ENCODE results near the gene CRHR2.

Gene CRHR2

DNA sequence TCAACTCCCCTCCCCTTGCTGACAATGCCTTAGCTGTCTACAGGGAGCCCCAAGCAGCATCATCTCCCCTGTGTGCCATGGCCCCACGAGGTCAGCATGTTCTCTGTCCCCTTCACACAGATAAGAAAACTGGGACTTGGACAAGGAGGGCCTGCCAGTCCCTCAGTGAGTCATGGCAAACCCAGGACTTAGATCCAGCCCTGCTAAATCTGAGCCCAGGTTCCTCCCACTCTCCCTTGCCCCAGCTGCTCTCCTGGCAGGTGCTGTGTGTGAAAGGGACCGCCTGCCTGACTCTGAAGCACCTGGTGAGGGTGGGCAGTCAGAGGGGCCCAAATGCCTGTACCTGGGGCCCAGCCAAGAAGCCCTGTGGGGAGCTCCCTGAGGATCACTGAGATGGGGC lies 7.4 kb downstream of the CRHR2 start:
- no peak for DNase-seq

DNA sequence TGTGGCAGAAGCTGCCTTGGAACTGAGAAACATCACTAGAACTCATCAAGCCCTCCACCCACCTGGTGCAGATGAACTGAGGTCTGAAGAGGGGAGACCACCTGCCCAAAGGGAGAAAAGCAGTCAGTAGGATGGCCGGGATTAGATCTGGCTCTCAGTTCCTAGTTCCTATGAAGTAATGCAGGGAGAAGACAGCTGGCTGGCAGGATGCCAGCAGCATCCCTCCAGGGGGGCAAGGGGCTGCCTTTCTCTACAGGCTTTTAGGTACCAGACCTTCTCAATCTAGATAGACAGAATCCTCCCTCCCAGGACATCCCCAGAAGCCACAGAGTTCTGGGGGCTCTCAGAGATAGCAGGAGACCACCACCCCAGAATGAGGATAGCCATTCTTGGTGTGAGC lies 7.8 kb downstream of the CRHR2 start:
- no peak for DNase-seq

DNA sequence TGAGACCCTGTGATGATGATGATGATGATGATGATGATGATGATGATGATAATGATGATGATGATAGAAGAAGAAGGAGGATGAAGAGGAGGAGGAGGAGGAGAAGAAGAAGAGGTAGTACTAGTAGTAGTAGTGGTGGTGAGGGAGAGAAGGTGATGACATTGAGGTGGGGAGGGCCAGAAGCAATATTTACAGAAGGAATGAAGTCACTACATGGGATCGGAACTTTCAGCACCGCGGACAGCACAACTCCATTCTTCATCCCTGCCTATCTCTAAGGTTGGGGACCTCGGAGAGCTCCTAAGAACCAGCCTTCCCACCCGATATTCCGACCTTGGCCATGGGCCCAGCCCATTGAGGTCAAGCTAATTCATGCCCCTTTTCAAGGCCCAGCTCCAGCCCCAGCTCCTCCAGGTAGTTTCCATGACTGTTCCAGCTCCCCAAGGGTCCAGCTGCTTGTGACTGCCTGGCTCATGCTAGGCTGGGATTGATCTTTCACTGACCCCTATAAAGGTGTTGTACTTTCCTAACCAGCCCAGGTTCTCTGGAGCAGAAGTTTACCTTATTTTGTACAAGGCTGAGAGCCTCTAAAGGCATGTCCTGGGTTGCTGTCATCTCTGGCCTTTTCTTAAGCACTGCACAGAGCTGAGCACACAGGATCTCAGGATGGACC lies 10.3 kb downstream of the CRHR2 start:
- DNase-seq: no peak

DNA sequence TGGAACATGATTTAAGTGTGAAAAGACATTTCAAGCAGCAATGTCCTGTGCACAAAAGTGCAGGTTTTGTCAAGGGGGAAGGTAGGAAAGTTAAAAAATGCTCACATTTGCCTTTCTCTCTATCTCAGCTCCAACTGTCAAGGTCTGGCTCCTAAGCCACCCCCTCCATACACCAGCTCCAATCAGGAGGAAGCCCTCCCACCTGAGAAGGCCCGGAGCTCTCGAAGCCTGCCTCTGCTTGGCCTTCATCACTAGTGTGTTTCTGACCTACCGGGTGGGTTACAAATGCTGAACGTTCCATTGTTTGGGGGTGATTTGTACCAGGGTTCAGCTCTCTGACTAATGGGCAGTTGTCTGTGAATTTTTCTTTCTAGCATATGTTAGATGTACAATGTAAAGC lies 14.2 kb downstream of the CRHR2 start:
- no peak for DNase-seq

DNA sequence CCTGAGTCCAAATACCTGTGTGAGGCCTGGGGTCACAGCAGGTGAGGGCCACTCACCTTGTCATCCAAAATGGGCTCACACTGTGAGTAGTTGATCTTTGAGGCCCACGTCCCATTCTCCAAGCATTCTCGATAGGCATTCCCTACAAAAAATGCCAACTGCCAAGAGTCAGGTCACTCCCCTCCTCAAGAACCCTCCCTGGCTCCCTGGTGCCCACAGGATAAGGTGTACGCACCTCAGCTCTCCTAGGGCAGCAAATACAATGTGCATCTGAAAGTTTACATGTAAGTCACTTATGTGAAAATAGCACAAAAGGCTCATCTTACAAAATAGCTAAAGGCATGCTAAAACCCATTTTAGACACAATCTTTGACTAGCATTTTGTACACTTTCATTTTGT lies 15.1 kb downstream of the CRHR2 start:
- no peak for DNase-seq

DNA sequence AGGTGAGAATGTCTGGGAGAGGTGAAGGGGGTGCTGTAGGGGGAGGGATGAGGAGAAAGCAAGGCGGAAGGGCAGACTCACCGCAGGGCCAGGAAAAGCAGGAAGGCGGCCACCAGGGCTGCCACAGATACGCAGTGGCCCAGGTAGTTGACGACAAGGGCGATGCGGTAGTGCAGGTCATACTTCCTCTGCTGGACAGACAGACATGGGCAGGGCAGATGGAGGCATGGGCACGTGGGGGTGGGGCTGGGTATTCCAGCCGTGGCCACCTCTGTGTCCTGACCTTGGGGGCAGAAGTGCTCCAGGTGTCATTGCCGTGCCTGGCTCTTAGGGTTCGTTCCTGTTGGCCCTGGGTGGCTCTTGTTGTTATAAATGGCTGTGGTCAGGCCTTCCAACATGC lies 16.8 kb downstream of the CRHR2 start:
- no peak for DNase-seq

DNA sequence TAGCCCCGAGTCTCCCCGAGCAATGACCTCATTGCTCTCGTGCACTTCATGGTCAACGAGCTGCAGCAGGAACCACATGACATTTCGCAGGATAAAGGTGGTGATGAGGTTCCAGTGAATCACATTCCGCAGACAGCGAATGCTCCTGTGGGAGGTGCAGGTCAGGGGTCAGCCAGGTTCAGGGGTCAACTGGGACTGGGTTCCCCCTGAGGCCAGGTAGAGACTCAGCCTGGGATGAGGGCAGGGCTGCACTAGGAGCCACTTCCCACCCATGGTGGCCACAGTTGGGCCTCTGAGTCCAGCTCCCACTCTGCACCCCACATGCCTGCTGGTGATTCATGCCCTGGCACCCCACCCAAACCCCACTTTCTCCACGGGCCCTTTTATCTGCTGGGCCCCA lies 17.2 kb downstream of the CRHR2 start:
- DNase-seq: no peak

DNA sequence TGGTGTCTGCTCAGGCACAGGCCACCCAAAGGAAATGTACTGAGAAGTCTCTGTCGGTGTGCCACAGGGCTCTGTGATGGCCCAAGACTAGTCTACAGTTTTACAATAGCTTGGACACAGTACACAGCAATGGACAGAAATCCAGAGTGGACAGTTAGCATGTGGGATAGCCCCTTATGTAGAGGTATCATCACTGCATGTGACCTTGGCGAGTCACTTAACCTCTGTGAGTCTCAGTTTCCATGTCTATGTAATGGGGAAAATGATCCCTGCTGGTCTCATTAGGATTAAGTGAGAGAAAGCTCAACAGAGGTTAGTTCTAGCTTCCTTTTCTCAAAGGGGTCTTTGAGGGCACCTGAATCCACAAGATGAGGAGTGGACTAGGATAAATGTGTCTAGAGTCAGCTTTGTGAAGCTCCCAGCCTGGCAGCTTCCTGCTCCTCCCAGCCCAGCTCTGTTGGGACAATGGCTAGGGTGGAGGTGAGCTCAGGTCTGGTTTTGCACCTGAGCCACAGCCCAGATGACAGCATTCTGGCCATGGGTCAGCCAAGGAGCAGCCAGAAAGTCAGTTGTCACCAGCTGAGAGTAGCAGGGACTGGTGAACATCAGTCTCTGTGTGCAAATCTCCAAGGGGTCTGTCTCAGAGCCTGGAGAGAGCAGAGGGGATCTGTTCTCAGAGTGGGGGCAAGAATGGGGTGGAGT lies 17.9 kb downstream of the CRHR2 start:
- DNase-seq: no peak

DNA sequence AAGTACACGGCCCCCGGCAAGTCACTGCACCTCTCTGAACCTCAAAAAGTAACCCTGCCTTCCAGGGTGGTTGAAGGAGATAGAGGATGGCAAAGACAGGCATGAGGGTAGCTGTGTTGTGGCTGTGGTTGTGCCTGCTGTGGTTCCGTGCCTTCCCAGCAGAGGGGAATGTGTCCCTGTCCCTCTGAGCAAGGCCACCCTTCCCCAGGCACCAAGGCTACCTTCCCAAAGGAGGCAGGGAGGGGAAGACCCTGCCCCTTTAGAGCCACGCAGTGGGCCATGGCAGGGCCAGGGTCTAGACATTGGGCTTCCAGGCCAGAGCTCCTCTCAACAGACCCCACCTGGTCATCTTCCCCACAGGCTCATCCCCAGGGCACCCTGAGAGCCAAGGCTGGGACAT lies 18.8 kb downstream of the CRHR2 start:
- no peak for DNase-seq

DNA sequence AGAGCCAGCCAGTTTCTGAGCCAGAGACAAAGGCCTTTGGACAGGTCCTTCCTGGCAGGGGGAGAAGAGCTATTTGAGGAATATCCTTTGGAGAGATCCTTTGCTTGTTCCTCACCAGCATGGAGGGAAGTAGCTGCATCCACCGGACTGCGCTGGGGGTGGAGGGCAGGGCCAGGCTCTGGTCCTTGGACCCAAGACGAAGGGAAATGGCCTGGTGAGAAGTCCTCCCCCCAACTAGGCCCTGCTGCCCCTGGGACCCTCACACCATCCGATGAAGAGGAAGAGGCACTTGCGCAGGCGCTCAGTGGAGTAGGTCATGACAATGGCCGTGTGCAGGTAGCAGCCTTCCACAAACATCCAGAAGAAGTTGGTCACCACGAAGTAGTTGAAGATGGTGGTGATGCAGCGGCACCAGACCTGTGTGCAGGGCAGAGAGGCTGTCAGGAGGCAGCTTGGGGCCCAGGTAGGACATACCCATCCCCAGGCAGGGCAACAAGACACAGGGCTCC lies 19.8 kb downstream of the CRHR2 start:
- no peak for DNase-seq

DNA sequence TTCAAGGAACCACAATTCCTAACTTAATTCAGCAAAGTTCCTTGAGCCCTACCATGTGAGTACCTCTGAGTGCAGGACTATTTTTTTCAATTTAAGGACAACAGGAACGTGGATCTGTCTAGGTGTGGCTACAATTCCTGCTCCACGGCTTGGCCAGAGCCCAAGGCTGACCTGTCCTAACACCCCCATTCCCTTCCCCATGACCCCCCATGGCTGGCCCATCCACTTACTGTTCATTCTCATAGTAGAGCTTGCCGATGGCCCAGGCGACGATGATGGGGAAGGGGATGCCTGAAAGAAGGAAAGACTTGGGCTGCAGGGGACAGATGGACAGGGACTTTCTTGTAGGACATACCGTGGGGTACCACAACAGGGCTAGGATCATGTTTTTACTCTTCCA lies 20.3 kb downstream of the CRHR2 start:
- DNase-seq: no peak

DNA sequence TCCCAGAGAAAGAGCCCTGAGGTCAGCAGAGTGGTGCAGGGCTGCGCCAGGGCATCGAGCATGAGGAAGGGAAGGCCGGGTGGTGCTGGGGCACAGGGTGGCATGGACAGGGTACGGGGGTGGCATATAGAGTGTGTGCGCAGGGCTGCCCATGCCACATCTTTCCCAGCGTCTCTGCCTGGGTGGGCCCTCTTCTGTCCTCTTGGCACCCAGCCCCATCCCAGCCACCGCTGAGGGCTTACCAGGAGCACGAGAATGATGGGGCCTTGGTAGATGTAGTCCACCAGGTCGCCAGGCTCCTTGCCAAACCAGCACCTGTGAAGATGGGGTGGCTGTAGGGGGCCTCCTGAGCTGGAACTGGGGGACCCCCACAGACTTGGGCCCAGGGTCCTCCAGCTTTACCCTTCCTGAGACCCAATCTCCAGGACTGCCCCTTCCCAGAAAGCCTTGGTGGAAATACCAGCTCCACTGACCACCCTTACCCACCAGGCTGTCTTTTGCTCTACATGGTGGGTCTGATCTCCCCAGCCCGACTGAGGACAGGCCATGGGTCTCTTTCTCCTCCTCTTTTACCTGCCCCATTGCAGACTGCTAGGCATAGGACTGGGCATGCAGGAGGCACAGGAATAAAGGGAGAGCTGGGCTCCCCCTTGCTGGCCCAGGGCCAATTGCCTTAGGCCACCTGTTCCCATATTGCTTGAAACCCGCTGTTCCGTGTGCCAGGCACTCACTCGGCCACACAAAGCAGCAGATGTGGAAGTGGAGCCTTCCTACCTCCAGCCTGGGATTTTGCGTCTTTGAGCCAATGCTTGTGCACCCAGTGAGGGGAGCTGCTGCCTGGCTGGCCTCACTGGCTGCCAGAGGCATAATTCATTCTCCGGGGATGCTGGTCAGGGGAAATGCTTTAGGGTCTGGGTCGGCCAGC lies 21.7 kb downstream of the CRHR2 start:
- DNase-seq: no peak

DNA sequence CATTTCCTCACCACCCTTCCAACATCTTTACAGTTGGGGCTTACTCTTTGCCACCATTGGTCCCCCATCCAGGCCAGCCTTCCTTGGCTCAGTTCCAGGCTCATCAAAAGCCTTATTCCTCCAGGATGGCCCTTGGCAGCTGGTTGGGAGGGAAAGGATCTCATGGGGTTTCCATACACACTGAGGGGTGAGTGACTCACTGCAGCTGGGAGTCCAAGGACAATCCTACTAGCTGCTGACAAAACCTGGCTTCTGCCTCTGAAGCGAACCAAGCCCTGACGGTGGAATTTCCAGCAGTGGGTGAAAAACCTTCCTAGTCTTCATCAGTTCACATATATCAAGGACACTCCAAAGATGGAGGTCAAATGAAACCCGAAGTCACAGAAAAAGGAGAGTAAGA lies 22.9 kb downstream of the CRHR2 start:
- no peak for DNase-seq

DNA sequence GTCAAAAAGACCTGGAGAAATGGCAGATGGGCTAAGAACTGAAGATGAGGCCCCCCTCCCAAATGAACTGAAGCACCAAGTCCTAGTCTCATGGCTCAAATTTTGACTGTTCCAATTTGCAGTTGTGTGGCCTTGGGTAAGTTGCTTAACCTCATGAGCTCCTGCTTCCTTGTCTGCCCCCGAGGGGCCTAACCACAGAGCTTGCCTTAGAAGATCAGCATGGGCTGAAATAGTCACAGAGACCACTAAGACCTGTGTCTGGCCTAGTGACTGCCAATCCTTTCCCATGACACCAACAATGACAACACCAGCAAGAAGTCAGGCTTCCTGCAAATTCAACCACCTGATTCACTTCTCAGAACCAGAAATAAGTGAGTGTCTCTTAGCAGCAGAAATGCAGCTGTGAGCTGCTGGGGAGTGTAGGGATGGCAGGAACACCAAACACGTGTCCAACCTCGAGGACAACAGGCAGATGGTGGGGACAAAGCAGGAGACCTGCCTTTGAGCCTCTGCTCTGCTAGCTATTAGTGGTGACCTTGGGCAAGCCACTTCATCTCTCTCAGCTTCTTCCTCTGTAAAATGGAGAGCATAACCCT lies 23.7 kb downstream of the CRHR2 start:
- no peak for DNase-seq

DNA sequence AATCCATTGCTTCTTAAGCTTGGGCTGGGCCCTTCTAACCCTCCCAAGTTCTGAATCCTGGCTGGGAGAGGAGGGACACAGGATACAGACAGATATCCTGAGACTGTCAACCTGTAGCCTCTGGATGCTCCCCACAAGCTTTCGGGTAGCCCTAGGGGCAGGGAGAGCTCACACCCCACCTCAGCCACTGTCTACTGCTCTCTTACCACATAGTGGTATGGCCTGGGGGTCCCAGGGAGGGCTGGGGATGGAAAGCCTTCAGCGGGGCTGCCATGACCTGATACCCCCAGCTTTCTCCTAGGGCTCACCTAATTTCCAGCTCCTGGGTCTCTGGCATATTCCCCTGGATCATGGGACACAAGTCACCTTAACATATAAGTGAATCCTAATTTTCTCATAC lies 25.1 kb downstream of the CRHR2 start:
- DNase-seq: no peak

DNA sequence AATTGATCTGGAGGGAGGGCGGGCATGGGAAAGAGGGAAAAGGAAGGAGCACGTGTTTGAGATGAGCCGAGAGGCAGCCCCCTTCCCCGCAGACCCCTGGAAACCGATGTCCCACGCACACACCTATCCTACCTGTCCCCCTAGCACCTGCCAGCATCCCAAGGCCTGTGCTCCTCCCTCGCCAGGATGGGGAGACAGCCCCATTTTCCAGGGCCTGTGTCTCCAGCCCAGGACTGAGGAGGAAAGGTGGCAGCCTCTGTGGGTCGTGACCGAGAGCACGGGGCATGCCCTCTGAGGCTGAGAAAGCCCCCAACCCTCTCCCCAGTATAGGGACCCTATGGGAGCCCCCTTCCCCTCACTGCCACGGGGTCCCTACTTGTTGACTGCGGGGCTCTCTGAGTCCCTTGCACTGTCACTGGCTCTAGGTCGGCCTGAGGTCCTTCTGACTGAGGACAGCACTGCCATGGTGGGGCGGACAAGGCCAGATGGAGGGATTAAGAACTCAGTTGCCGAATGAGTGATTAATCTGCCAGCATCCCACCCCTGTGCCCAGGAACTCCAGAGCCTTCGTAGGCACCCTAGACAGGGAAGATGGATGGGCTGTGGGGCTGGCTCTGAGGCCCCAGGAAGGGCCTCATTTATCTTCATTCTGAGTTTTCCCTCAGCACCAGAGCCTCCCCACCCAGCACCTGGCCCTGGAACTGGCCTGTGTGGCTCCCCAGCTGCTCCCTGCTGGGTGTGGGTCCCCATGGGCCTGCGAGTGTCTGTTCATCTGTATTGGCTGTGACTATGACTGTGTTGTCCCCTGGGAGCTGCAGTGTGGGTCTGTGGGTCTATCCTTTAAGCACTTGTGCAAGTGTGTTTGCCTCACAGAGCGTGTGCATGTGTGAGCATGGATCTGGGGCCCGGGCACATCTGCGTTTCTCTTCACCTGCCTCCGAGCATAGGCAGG lies 26.0 kb downstream of the CRHR2 start:
- DNase-seq: no peak

DNA sequence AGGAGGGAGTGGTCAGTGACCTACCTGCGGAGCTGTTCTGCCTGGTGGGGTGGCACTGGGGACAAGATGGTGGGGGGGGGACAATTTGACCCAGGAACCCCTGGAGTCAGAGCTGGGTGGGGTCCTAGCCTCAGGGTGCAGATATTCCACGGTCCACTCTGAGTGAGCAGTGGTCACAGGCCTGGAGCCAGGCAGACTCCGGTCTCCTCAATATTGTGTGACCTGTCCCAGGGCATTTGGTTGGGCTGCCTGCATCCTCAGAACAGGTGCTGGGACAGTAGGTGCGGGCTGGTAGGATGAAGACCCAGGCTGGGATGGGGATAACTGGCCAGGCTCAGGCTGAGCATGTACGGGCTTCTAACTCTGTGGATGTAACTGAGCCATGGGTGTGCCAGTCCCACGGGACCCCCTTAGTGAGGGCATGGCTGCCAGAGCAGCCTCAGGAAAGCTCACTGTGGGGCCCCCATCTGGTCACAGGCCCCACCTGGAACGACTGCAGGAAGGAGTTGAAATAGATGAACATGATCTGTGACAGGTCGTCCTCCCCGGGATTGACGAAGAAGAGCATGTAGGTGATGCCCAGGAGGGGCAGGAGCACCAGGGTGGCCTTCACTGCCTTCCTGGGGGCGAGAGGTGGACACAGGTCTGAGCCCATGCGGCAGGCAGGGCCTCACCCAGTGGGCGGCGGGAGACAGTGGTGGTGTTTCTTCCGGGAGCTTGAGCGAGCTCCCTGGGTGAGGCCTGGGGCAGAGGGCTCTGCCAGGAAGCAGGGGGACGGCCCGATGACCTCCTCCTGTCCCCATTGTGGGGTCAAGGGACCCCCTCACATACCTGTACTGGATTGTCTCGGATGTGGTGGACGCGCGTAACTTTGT lies 26.9 kb downstream of the CRHR2 start:
- DNase-seq: no peak

DNA sequence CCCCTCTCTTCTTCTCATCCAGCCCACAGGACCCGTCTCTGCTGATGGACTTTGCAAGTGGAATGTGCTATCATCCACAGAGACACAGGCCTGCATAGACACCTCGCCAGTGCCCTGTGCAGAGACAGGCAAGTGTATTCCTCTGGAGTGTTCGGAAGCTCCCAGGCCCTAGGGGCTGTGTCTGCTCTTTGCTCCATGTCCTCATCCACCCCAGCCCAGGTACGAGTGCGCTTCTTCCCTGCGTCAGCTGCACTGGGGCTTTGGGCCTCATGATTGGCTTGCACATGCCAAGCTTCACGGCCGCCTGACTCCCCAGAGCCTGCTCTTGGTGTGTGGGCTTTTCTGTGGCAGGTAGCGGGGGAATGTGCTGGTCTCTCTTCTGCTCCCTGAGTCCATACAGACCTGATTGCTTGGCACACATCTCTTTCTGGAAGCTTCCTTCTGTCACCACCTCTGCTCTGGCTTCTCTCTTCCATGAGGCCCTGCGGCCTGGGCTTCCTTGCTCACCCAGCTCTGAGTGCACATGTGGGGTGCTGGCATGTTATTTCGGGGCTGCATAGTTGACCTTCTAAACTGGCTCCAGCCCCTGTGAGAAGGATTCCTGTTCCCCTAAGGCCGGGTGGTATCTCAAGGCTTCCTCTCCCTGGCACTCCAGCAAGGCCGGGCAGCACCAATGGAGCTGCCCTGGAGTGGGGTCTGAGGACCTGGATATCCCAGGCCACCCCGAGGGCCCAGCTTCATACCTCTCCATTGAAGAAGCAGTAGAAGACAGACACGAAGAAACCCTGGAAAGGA lies 27.8 kb downstream of the CRHR2 start:
- DNase-seq: no peak

DNA sequence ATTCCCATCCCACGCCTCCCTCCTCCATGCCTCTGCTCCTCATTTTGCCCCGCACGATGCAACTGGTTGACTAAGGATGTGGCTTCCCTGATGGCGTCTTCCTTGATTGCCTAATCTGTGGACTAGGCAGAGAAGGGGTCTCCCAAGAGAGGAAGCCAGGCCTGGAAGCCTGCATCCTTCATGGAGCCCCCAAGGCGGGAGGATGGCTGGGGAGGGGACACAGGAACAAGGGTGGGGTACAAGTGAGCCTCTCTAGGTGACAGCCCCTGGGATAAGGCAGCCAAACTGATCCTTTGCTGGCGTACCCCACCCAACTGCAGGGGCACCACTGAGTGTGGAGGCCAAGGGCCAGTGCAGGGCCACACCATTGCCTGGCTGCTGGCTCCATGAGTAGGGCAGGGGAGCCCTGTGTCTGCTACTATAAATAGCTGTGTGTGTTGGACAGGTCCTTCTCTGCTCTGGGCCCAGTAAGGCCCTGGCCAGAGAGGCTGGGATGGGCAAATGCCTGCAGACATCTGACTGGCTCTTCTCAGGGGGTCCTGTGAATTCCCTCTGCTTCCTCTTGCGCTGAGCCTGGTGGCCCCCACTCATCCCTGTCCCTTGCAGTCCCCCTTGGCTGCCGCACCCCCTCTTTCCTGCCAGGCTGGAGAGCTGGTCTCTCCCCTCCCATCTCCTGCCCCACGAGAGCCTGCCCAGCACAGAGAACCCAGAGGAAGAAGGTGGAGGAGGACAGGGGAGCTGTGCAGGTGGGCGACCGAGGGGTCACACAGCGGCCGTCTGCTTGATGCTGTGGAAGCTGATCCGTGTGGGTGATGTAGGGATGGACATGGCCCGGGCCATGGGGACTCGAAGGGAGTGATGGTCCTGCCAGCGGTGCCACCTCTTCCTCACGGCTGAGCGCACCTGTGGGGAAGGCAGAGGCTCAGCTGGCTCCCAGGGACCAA lies 29.3 kb downstream of the CRHR2 start:
- no peak for DNase-seq

All from CD4-positive, alpha-beta T cell treated with Interleukin-1 beta for 1 hour (primary cell).